ENCODE results near the gene NEDD8. TPM values are rescaled to one million over a fixed set of nuclear protein-coding genes. Genes with fewer than 3 reads are reported as not detected.
A peak's percentile ranks its signal among the peaks of the same experiment; 100 is the strongest.

NEDD8 gene
- total RNA-seq, 2 experiments from 2014 or later = 167 to 172 TPM

GRCh38 chr14:24278424-24278823 is 46.3 kb upstream of the NEDD8 start:
- Mint-ChIP-seq H3K4me1 (ENCODE audit: low read depth) (peaks cover 54% of the 10 kb centered on the region), H3K4me3 (no peak overlapping the region), H3K27ac (peak overlapping the region; percentile 77), H3K27me3 (no peaks in the 10 kb centered on the region), H3K9me3 (peaks cover 3% of the 10 kb centered on the region), H3K36me3 (ENCODE audit: low read depth) (peaks cover 7% of the 10 kb centered on the region)
- no peak for TF ChIP-seq CTCF (IDR thresholded peaks at IDR 0.05)
- ChIA-PET POLR2A (interaction anchor here (1.8 to 3.3 kb wide), 3 partner anchors 12 to 34 kb away, joined by 5 to 14 read pairs (median 9); partner anchors contain the start of genes DHRS1 and NOP9), CTCF (interaction anchor here (0.9 to 8.1 kb wide), 9 partner anchors 13 to 153 kb away, joined by 3 to 85 read pairs (median 12); partner anchors contain the start of genes CHMP4A, CIDEB, DHRS1 and KHNYN)
- ATAC-seq = no peak
- no peak for DNase-seq
- intact Hi-C loops (cut with micrococcal nuclease) = no loop called here

GRCh38 chr14:24277606-24278321 is 45.6 kb upstream of the NEDD8 start:
- no peak overlapping the region for H3K4me3 Mint-ChIP-seq
- H3K9me3 Mint-ChIP-seq = peaks cover 3% of the 10 kb centered on the region
- H3K27ac Mint-ChIP-seq = peak overlapping the region; percentile 77
- H3K4me1 Mint-ChIP-seq (ENCODE audit: low read depth) = peaks cover 60% of the 10 kb centered on the region
- TF ChIP-seq CTCF (IDR thresholded peaks at IDR 0.05) = no peak
- DNase-seq (peak; percentile 49), ATAC-seq (no peak)
- peaks cover 9% of the 10 kb centered on the region for H3K36me3 Mint-ChIP-seq (ENCODE audit: low read depth)
- ChIA-PET POLR2A (interaction anchor here (0.5 to 3.3 kb wide), 5 partner anchors 8 to 1283 kb away, joined by 3 to 14 read pairs (median 5); partner anchors contain the start of genes DHRS1 and NOP9), CTCF (interaction anchor here (0.9 to 8.1 kb wide), 8 partner anchors 13 to 64 kb away, joined by 3 to 85 read pairs (median 22); partner anchors contain the start of genes CHMP4A, CIDEB, DHRS1 and LTB4R)
- no peaks in the 10 kb centered on the region for H3K27me3 Mint-ChIP-seq
- intact Hi-C loops (cut with micrococcal nuclease) = no loop called here

DNA sequence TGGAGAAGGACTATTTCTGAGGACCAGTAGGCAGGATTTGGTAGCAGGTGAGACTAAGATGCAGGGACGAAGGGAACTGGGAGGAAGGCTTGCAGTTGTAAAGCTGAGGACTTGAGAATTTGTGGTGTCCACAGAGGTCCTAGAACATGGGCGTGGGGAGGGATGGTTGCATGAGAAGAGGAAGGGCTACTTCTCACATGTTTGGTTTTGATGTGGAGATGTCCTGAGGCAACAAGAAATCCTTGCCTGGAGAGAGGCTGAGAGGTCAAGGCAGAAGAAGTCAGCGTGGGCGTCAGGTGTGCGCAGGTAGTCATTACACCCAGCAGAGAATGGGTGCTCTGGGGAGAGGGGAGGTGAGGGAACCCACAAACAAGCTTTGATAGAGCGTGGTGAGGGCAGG is 44.9 kb upstream of the NEDD8 start:
- H3K36me3 Mint-ChIP-seq (ENCODE audit: low read depth) = peaks cover 15% of the 10 kb centered on the region
- no peaks in the 10 kb centered on the region for H3K27me3 Mint-ChIP-seq
- ChIA-PET POLR2A (interaction anchor here (0.5 to 2.2 kb wide), 3 partner anchors 8 to 1282 kb away, joined by 3 to 9 read pairs (median 5); no protein-coding TSS in a partner anchor), CTCF (interaction anchor here (1.6 to 8.1 kb wide), 6 partner anchors 14 to 63 kb away, joined by 5 to 85 read pairs (median 39); partner anchors contain the start of genes CHMP4A, CIDEB, DHRS1 and LTB4R)
- no peak overlapping the region for H3K4me3 Mint-ChIP-seq
- ATAC-seq (no peak), DNase-seq (no peak)
- H3K9me3 Mint-ChIP-seq = peaks cover 3% of the 10 kb centered on the region
- peak overlapping the region; percentile 13 for H3K27ac Mint-ChIP-seq
- TF ChIP-seq CTCF (IDR thresholded peaks at IDR 0.05) = no peak
- intact Hi-C loops (cut with micrococcal nuclease) = no loop called here
- peaks cover 67% of the 10 kb centered on the region for H3K4me1 Mint-ChIP-seq (ENCODE audit: low read depth)

GRCh38 chr14:24274101-24274543 is 42.0 kb upstream of the NEDD8 start:
- ChIA-PET CTCF (interaction anchor here (0.8 to 3.8 kb wide), 12 partner anchors 9 to 222 kb away, joined by 3 to 26 read pairs (median 4); partner anchors contain the start of genes CARMIL3, CIDEB and TINF2), POLR2A (interaction anchor here (0.6 to 2.1 kb wide), 8 partner anchors 15 to 157 kb away, joined by 3 to 14 read pairs (median 5); partner anchors contain the start of genes DHRS1, NOP9 and TINF2)
- H3K9me3 Mint-ChIP-seq = peaks cover 3% of the 10 kb centered on the region
- intact Hi-C loops (cut with micrococcal nuclease) = no loop called here
- peaks cover 64% of the 10 kb centered on the region for H3K4me1 Mint-ChIP-seq (ENCODE audit: low read depth)
- H3K36me3 Mint-ChIP-seq (ENCODE audit: low read depth) = peaks cover 18% of the 10 kb centered on the region
- DNase-seq = peak; percentile 76
- peak; percentile 56 for ATAC-seq
- H3K27ac Mint-ChIP-seq = peak overlapping the region; percentile 89
- H3K4me3 Mint-ChIP-seq = peak overlapping the region; percentile 36
- no peak for TF ChIP-seq CTCF (IDR thresholded peaks at IDR 0.05)
- no peaks in the 10 kb centered on the region for H3K27me3 Mint-ChIP-seq

All from activated CD8-positive, alpha-beta T cell treated with anti-CD3 and anti-CD28 coated beads for 36 hours (primary cell).